ENCODE measurements around the gene NONO.
"Not testable (repeated sequence)": the region's sequence is repeated elsewhere in the genome, so short reads cannot be mapped to it uniquely, and the experiment has no call there.

GRCh38 chrX:71281300-71281699, 2.1 kb upstream of the NONO start:
- TF ChIP-seq CTCF (IDR thresholded peaks at IDR 0.05; ENCODE audit: insufficient read depth, low read depth, low read length); EZH2 (IDR thresholded peaks at IDR 0.05; ENCODE audit: insufficient read depth, low read length): not testable (repeated sequence)
